B cell (primary cell): ENCODE data around the gene DLG1. TPM values are rescaled to one million over a fixed set of nuclear protein-coding genes. Genes with fewer than 3 reads are reported as not detected.

Experiments used
- ATAC-seq: fragments of 200-7000 bp; cut with Tn5 transposase; one replicate; pipeline ENCODE4 v1.10.0; 2021; ENCODE audit warnings: low read depth, mild to moderate bottlenecking, moderate number of reproducible peaks, moderate library complexity
- CTCF ChIA-PET: fragments of 350-600 bp; sonication (Branson Sonifier 250); formaldehyde crosslinking; loops from one replicate; lab custom pipeline; 2021; ENCODE audit warnings: antibody characterized with exemption, inconsistent platforms; lab: Charles Lee
- POLR2A ChIA-PET: fragments of 350-600 bp; sonication (Branson Sonifier 250); formaldehyde crosslinking; loops from one replicate; lab custom pipeline; 2021; ENCODE audit warnings: antibody characterized with exemption; lab: Charles Lee
- DNase-seq: peaks from one replicate; pipeline ENCODE4 v3.0.0; 2013
- H2AFZ ChIP-seq: 2 replicates; pipeline ENCODE4 v1.6.1; 2012; ENCODE audit warnings: mild to moderate bottlenecking, low read depth, low read length; ENCODE audit not compliant: insufficient read depth, poor library complexity, severe bottlenecking
- H3K27ac ChIP-seq, 2 donors: 1 replicate in 1 of 2; 2 replicates in 1 of 2; pipeline ENCODE4 v1.5.1; 2012 to 2013; ENCODE audit warnings: low read length in 2 of 2, mild to moderate bottlenecking in 2 of 2, moderate library complexity in 1 of 2
- H3K27me3 ChIP-seq, 4 experiments: fragments of 200-600 bp in 1 of 4; sonication (generic) in 1 of 4; replicated peaks in 1 of 4; 1 replicate in 2 of 4; 2 replicates in 2 of 4; pipeline versions ENCODE4 v1.6.1 to v1.7.0; 2013 to 2016; ENCODE audit warnings: low read length in 3 of 4, mild to moderate bottlenecking in 2 of 4, mixed read lengths in 1 of 4, moderate library complexity in 1 of 4; ENCODE audit not compliant: insufficient read depth in 4 of 4, control insufficient read depth in 3 of 4; ENCODE audit errors: control extremely low read depth in 1 of 4
- H3K36me3 ChIP-seq, 2 experiments: replicated peaks in 1 of 2; 1 replicate in 1 of 2; 2 replicates in 1 of 2; pipeline versions ENCODE4 v1.6.1 to v1.7.1; 2013; ENCODE audit warnings: low read length in 1 of 2; ENCODE audit not compliant: insufficient read depth in 2 of 2, control insufficient read depth in 1 of 2; ENCODE audit errors: control extremely low read depth in 1 of 2, extremely low read depth in 1 of 2
- H3K4me1 ChIP-seq, 2 donors: fragments of 200-600 bp in 1 of 2; sonication (generic) in 1 of 2; 1 replicate in 1 of 2; 2 replicates in 1 of 2; pipeline versions ENCODE4 v1.5.1 to v1.6.1; 2013 to 2017; ENCODE audit warnings: low read length in 2 of 2; ENCODE audit not compliant: control insufficient read depth in 2 of 2, insufficient read depth in 2 of 2
- H3K4me2 ChIP-seq: replicated peaks from 2 replicates; pipeline ENCODE3; 2012; ENCODE audit warnings: mild to moderate bottlenecking, low read depth, low read length; ENCODE audit not compliant: poor library complexity, severe bottlenecking
- H3K4me3 ChIP-seq, 5 experiments: fragments of 200-600 bp in 1 of 5; sonication (generic) in 1 of 5; 1 replicate in 3 of 5; 2 replicates in 2 of 5; pipeline versions ENCODE4 v1.5.1 to v1.7.0; 2011 to 2016; ENCODE audit warnings: low read length in 4 of 5, mild to moderate bottlenecking in 4 of 5, low read depth in 2 of 5, control low read depth in 1 of 5, moderate library complexity in 1 of 5; ENCODE audit not compliant: insufficient read depth in 1 of 5; ENCODE audit errors: control extremely low read depth in 1 of 5, extremely low read depth in 1 of 5
- H3K79me2 ChIP-seq: fragments of 200-600 bp; sonication (generic); one replicate; pipeline ENCODE4 v1.6.0; 2016; ENCODE audit warnings: low read length; ENCODE audit not compliant: control insufficient read depth, insufficient read depth
- H3K9ac ChIP-seq: fragments of 200-600 bp; sonication (generic); 2 replicates; pipeline ENCODE4 v1.6.1; 2017; ENCODE audit warnings: mild to moderate bottlenecking, low read length, moderate library complexity
- H3K9me3 ChIP-seq, 3 donors: one replicate each; pipeline versions ENCODE4 v1.6.1 to v1.7.1; 2013; ENCODE audit warnings: low read length in 2 of 3; ENCODE audit not compliant: control insufficient read depth in 2 of 3, insufficient read depth in 1 of 3; ENCODE audit errors: control extremely low read depth in 1 of 3
- H4K20me1 ChIP-seq: 2 replicates; pipeline ENCODE4 v1.6.0; 2012; ENCODE audit warnings: mild to moderate bottlenecking, low read length; ENCODE audit not compliant: insufficient read depth, control insufficient read depth, poor library complexity, severe bottlenecking
- H3K27ac Mint-ChIP-seq: one replicate; pipeline ENCODE4 v1.8.0; 2021; ENCODE audit warnings: mixed read lengths
- H3K27me3 Mint-ChIP-seq: one replicate; pipeline ENCODE4 v1.8.0; 2021; ENCODE audit warnings: mixed read lengths
- H3K4me1 Mint-ChIP-seq: one replicate; pipeline ENCODE4 v1.8.0; 2021; ENCODE audit warnings: mixed read lengths
- H3K4me3 Mint-ChIP-seq: one replicate; pipeline ENCODE4 v1.8.0; 2021; ENCODE audit warnings: mixed read lengths
- H3K9me3 Mint-ChIP-seq: one replicate; pipeline ENCODE4 v1.8.0; 2022; ENCODE audit warnings: mixed read lengths; ENCODE audit not compliant: insufficient read depth
- CTCF ChIP-seq: fragments of 200-600 bp; IDR thresholded peaks from one replicate; pipeline ENCODE4 v1.8.0; 2022; ENCODE audit warnings: antibody characterized with exemption, mild to moderate bottlenecking
- EZH2 ChIP-seq: IDR thresholded peaks from 2 replicates; pipeline ENCODE4 v1.6.1; 2012; ENCODE audit warnings: borderline replicate concordance, low read depth, mild to moderate bottlenecking, moderate library complexity, low read length; ENCODE audit not compliant: insufficient read depth, poor library complexity, severe bottlenecking
- WGBS: methylation state at CpG from one replicate; pipeline ENCODE4 v1.1.5; 2013; ENCODE audit warnings: missing lambda C conversion rate; ENCODE audit not compliant: insufficient coverage; 5-methylcytosine and 5-hydroxymethylcytosine counted together
- intact Hi-C: fragments of 100-400 bp; cut with micrococcal nuclease; formaldehyde crosslinking; loops from one replicate; pipeline ENCODE4 v1.10.0; 2022
- polyA plus RNA-seq: library from polyadenylated mRNA; depleted of rRNA; stranded (reverse); fragments of >200 nt; gene quantifications from 2 replicates; pipeline ENCODE4 v1.2.3, GENCODE V29; 2012
- total RNA-seq, 2 donors: library from RNA; stranded (reverse); fragments of 120-200 nt in 1 of 2; gene quantifications; 1 replicate in 1 of 2; 2 replicates in 1 of 2; pipeline versions ENCODE4 v1.2.3 to v1.2.4, GENCODE V29; 2013 to 2022

The DLG1 gene
- total and polyA plus RNA-seq, 2 donors (not counting 1 experiment from before 2014, with no cell fraction given), result 23.4 to 114 TPM

GRCh38 chr3:197222937-197223370 is 75.5 kb downstream of the DLG1 start:
- ChIA-PET CTCF (interaction anchor here (0.8 to 2.5 kb wide), 5 partner anchors 10 to 287 kb away, joined by 3 to 13 read pairs (median 6); no protein-coding TSS in a partner anchor), POLR2A (no interaction called here)
- peaks cover 26% of the 10 kb centered on the region for H4K20me1 ChIP-seq
- H3K9ac ChIP-seq, result no peak overlapping the region
- H3K4me2 ChIP-seq, result no peak overlapping the region
- 58% methylated on average over 2 of the region's 5 CpGs for WGBS
- DNase-seq, result no peak
- no peaks in the 10 kb centered on the region for H3K27me3 Mint-ChIP-seq
- H3K27ac ChIP-seq, result no peak overlapping the region
- H3K4me1 ChIP-seq, result no peaks in the 10 kb centered on the region
- no peaks in the 10 kb centered on the region for H3K27me3 ChIP-seq
- no peaks in the 10 kb centered on the region for H3K9me3 ChIP-seq
- peaks cover 23% of the 10 kb centered on the region for H3K4me1 Mint-ChIP-seq
- H3K4me3 ChIP-seq, result no peak overlapping the region
- TF ChIP-seq EZH2 (no peak), CTCF (no peak)
- H3K79me2 ChIP-seq, result peaks cover 41% of the 10 kb centered on the region
- intact Hi-C loops, result no loop called here
- no peak overlapping the region for H3K4me3 Mint-ChIP-seq
- H3K27ac Mint-ChIP-seq, result no peak overlapping the region
- H2AFZ ChIP-seq, result no peak overlapping the region
- no peak for ATAC-seq
- H3K36me3 ChIP-seq, result no peaks in the 10 kb centered on the region
- H3K9me3 Mint-ChIP-seq, result no peaks in the 10 kb centered on the region

DNA sequence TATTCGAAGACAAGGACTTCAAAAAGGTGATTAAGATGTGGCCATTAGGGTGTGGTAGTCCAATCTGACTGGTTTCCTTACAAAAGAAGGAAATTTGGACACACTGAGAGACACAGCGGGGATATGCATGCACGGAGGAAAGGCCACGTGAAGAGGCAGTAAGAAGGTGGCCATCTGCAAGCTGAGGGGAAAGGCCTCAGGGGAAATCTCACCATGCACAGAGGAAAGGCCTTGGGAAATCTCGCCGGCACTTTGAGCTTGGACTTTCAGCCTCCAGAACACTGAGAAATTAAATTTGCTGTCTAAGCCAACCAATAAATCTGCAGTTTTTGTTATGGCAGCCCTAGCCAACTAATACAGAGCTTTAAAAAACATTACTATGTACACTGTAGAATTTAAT is 78.8 kb downstream of the DLG1 start:
- Histone ChIP-seq H3K4me2 (no peak overlapping the region), H3K9me3 (no peaks in the 10 kb centered on the region), H3K36me3 (no peaks in the 10 kb centered on the region), H3K79me2 (peaks cover 45% of the 10 kb centered on the region), H3K9ac (no peak overlapping the region), H3K4me1 (no peaks in the 10 kb centered on the region), H3K27me3 (no peaks in the 10 kb centered on the region), H3K4me3 (no peak overlapping the region), H4K20me1 (peaks cover 14% of the 10 kb centered on the region), H3K27ac (no peak overlapping the region), H2AFZ (no peak overlapping the region)
- ChIA-PET POLR2A (no interaction called here), CTCF (interaction anchor here (0.6 kb wide), 1 partner anchor 207 kb away, joined by 3 read pairs; no protein-coding TSS in a partner anchor)
- 100% methylated on average over 3 of the region's 6 CpGs for WGBS
- intact Hi-C loops, result no loop called here
- Mint-ChIP-seq H3K4me3 (no peak overlapping the region), H3K27me3 (no peaks in the 10 kb centered on the region), H3K27ac (no peak overlapping the region), H3K4me1 (peaks cover 12% of the 10 kb centered on the region), H3K9me3 (no peaks in the 10 kb centered on the region)
- DNase-seq (no peak), ATAC-seq (no peak)
- TF ChIP-seq EZH2 (no peak), CTCF (no peak)
